Measurements from ENCODE around the gene ZNF532.

DNA sequence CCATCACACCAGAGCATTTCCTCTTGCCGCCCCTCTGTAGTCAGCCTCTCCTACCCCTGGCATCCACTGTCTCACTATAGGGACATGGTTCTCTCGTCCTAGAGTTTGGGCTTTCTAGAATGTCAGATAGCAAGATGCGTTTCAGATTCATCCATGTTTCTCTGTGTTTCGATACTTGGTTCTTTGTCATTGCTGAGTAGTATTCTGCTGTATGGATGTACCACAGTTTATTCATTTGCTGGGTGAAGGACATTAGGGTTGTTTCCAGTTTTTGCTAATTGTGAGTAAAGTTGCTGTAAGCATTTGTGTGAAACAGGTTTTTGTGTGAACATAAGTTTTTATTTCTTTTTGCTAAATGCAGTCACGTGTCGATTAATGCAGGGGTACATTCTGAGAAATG lies 3.8 kb downstream of the ZNF532 start:
- TF ChIP-seq POLR2AphosphoS5 (IDR thresholded peaks at IDR 0.05; ENCODE audit: borderline replicate concordance, low read depth, low read length) (no peak), EZH2 (IDR thresholded peaks at IDR 0.05) (no peak)

All from SK-N-MC (cell line).